H9 (cell line): ENCODE measurements around the gene HCRTR2. TPM values are rescaled to one million over a fixed set of nuclear protein-coding genes. Genes with fewer than 3 reads are reported as not detected.

Source experiments
- DNase-seq: peaks from one replicate; pipeline ENCODE4 v3.0.0-alpha.2; 2017
- H2AFZ ChIP-seq: one replicate; pipeline ENCODE4 v1.6.1; 2013; ENCODE audit warnings: mild to moderate bottlenecking, low read length, control low read depth, moderate library complexity
- H2AK5ac ChIP-seq: 2 replicates; pipeline ENCODE4 v1.6.1; 2013; ENCODE audit warnings: low read length, control low read depth, mixed read lengths; ENCODE audit not compliant: insufficient read length
- H2BK120ac ChIP-seq: one replicate; pipeline ENCODE4 v1.6.1; 2013; ENCODE audit warnings: low read depth, mild to moderate bottlenecking, low read length, control low read depth, inconsistent platforms; ENCODE audit not compliant: poor library complexity, severe bottlenecking
- H2BK12ac ChIP-seq: 2 replicates; pipeline ENCODE4 v1.6.1; 2013; ENCODE audit warnings: low read length, control low read depth, mixed read lengths, low read depth; ENCODE audit not compliant: insufficient read length
- H2BK15ac ChIP-seq: 2 replicates; pipeline ENCODE4 v1.6.1; 2013; ENCODE audit warnings: low read depth, low read length, control low read depth
- H2BK20ac ChIP-seq: one replicate; pipeline ENCODE4 v1.6.1; 2013; ENCODE audit warnings: low read depth, mild to moderate bottlenecking, low read length, control low read depth, inconsistent platforms; ENCODE audit not compliant: poor library complexity, severe bottlenecking
- H2BK5ac ChIP-seq: 2 replicates; pipeline ENCODE4 v1.6.1; 2013; ENCODE audit warnings: low read length, control low read depth, mixed read lengths; ENCODE audit not compliant: insufficient read length
- H3K14ac ChIP-seq: 2 replicates; pipeline ENCODE4 v1.6.1; 2013; ENCODE audit warnings: low read length, control low read depth; ENCODE audit not compliant: insufficient read depth
- H3K18ac ChIP-seq: 2 replicates; pipeline ENCODE4 v1.6.1; 2013; ENCODE audit warnings: low read depth, mild to moderate bottlenecking, mixed read lengths, low read length, control low read depth; ENCODE audit not compliant: insufficient read length
- H3K23ac ChIP-seq: 2 replicates; pipeline ENCODE4 v1.6.1; 2013; ENCODE audit warnings: low read length, control low read depth, mixed read lengths, low read depth; ENCODE audit not compliant: insufficient read length
- H3K23me2 ChIP-seq: 2 replicates; pipeline ENCODE4 v1.6.1; 2013; ENCODE audit warnings: low read depth, mild to moderate bottlenecking, mixed read lengths, low read length, control low read depth; ENCODE audit not compliant: insufficient read length, poor library complexity, severe bottlenecking
- H3K27ac ChIP-seq: 2 replicates; pipeline ENCODE4 v1.5.1; 2013; ENCODE audit warnings: low read length, control low read depth, mixed read lengths, low read depth; ENCODE audit not compliant: insufficient read length
- H3K27me3 ChIP-seq: 2 replicates; pipeline ENCODE4 v1.6.1; 2013; ENCODE audit warnings: low read length, control low read depth, inconsistent platforms; ENCODE audit not compliant: insufficient read depth
- H3K4ac ChIP-seq: 2 replicates; pipeline ENCODE4 v1.6.1; 2013; ENCODE audit warnings: low read depth, mild to moderate bottlenecking, control low read depth, inconsistent platforms, low read length, moderate library complexity
- H3K4me1 ChIP-seq: 2 replicates; pipeline ENCODE4 v1.6.1; 2013; ENCODE audit warnings: low read length, control low read depth, inconsistent platforms; ENCODE audit not compliant: insufficient read depth
- H3K4me2 ChIP-seq: 2 replicates; pipeline ENCODE4 v1.6.1; 2013; ENCODE audit warnings: low read length, control low read depth, mixed read lengths; ENCODE audit not compliant: insufficient read length, insufficient read depth
- H3K56ac ChIP-seq: 2 replicates; pipeline ENCODE4 v1.6.1; 2013; ENCODE audit warnings: low read depth, mild to moderate bottlenecking, mixed read lengths, low read length, control low read depth; ENCODE audit not compliant: insufficient read length
- H3K79me1 ChIP-seq: 2 replicates; pipeline ENCODE4 v1.6.1; 2013; ENCODE audit warnings: low read depth, mild to moderate bottlenecking, moderate library complexity, low read length, control low read depth, inconsistent platforms; ENCODE audit not compliant: insufficient read depth, poor library complexity, severe bottlenecking
- H3K79me2 ChIP-seq: 2 replicates; pipeline ENCODE4 v1.6.1; 2013; ENCODE audit warnings: low read length, control low read depth, inconsistent platforms; ENCODE audit not compliant: insufficient read depth
- H3K9ac ChIP-seq: 2 replicates; pipeline ENCODE4 v1.6.1; 2013; ENCODE audit warnings: low read length, control low read depth, mixed read lengths; ENCODE audit not compliant: insufficient read length; ENCODE audit errors: extremely low read depth
- H3K9me3 ChIP-seq: one replicate; pipeline ENCODE4 v1.6.1; 2013; ENCODE audit warnings: low read depth, low read length, inconsistent platforms; ENCODE audit not compliant: control insufficient read depth
- H3T11ph ChIP-seq: one replicate; pipeline ENCODE4 v1.6.1; 2013; ENCODE audit warnings: mild to moderate bottlenecking, low read length, control low read depth, inconsistent platforms
- H4K20me1 ChIP-seq: one replicate; pipeline ENCODE4 v1.6.1; 2013; ENCODE audit not compliant: control insufficient read depth, insufficient read length, insufficient read depth
- H4K5ac ChIP-seq: 2 replicates; pipeline ENCODE4 v1.6.1; 2013; ENCODE audit warnings: low read depth, mild to moderate bottlenecking, mixed read lengths, low read length, control low read depth; ENCODE audit not compliant: insufficient read length
- H4K8ac ChIP-seq: replicated peaks from 2 replicates; pipeline ENCODE4 v1.6.1; 2013; ENCODE audit warnings: low read length, control low read depth, mixed read lengths, low read depth; ENCODE audit not compliant: insufficient read length
- H4K91ac ChIP-seq: 2 replicates; pipeline ENCODE4 v1.6.1; 2013; ENCODE audit warnings: low read depth, mild to moderate bottlenecking, moderate library complexity, mixed read lengths, low read length, control low read depth; ENCODE audit not compliant: insufficient read length
- H3K27ac Mint-ChIP-seq, 3 experiments: 2 replicates in 2 of 3; 3 replicates in 1 of 3; pipeline ENCODE4 v1.8.0; 2020 to 2021; ENCODE audit warnings: mixed read lengths in 3 of 3, mild to moderate bottlenecking in 1 of 3, moderate library complexity in 1 of 3
- H3K27me3 Mint-ChIP-seq: 2 replicates; pipeline ENCODE4 v1.8.0; 2021; ENCODE audit warnings: low read depth, mild to moderate bottlenecking, moderate library complexity, mixed read lengths
- H3K36me3 Mint-ChIP-seq, 3 experiments: 2 replicates in 2 of 3; 3 replicates in 1 of 3; pipeline ENCODE4 v1.8.0; 2020 to 2021; ENCODE audit warnings: low read depth in 3 of 3, mixed read lengths in 3 of 3; ENCODE audit not compliant: insufficient read depth in 1 of 3
- H3K4me1 Mint-ChIP-seq, 2 experiments: 2 replicates each; pipeline ENCODE4 v1.8.0; 2020; ENCODE audit warnings: mixed read lengths in 2 of 2
- H3K4me3 Mint-ChIP-seq, 2 experiments: 2 replicates in 1 of 2; 3 replicates in 1 of 2; pipeline ENCODE4 v1.8.0; 2020 to 2021; ENCODE audit warnings: mild to moderate bottlenecking in 2 of 2, mixed read lengths in 2 of 2, moderate library complexity in 1 of 2
- H3K9me3 Mint-ChIP-seq, 2 experiments: 2 replicates in 1 of 2; 3 replicates in 1 of 2; pipeline ENCODE4 v1.8.0; 2020; ENCODE audit warnings: mild to moderate bottlenecking in 2 of 2, mixed read lengths in 2 of 2, moderate library complexity in 1 of 2
- total RNA-seq: library from RNA; stranded (reverse); gene quantifications from 2 replicates; pipeline ENCODE4 v1.2.1, GENCODE V29; 2021
- TF ChIP-seq, protein P1 (sequence below): fragments of 200-600 bp; sonication (generic); conservative IDR thresholded peaks from 3 replicates; pipeline ENCODE4 v1.8.0; 2021; ENCODE audit warnings: antibody characterized with exemption, mild to moderate bottlenecking

Gene HCRTR2
- total RNA-seq, 1 experiment from 2014 or later: not detected

DNA sequence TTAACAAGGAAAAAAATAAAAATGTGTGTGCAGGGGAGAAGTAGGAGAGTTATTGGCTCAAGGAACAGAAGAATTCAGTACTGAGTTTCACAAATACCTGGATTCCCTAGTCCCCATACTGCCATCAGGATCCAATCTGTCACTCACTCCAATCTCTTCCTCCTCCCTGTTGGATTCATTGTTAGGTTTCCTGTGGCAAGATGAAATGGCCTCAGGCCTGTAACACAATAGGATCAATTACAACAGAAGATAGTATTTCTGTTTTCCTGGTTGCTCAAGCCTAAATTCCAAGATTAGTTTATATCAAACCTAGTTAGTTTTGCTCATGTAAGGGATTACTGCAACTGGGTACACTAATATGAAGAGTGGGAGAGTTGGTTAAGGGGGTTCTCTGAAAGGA lies 24.4 kb downstream of the HCRTR2 start:
- H3T11ph ChIP-seq: no peak overlapping the region
- no peak overlapping the region for H3K4ac ChIP-seq
- no peak for DNase-seq
- H3K27ac Mint-ChIP-seq: no peak overlapping the region
- H3K9me3 ChIP-seq: no peaks in the 10 kb centered on the region
- no peak overlapping the region for H3K14ac ChIP-seq
- no peaks in the 10 kb centered on the region for H4K20me1 ChIP-seq
- no peaks in the 10 kb centered on the region for H3K27me3 Mint-ChIP-seq
- H4K8ac ChIP-seq: no peak overlapping the region
- H3K18ac ChIP-seq: no peak overlapping the region
- no peaks in the 10 kb centered on the region for H3K23me2 ChIP-seq
- H3K27me3 ChIP-seq: no peaks in the 10 kb centered on the region
- no peak overlapping the region for H3K23ac ChIP-seq
- H3K4me2 ChIP-seq: no peak overlapping the region
- no peak overlapping the region for H2AFZ ChIP-seq
- H2BK5ac ChIP-seq: no peak overlapping the region
- H4K91ac ChIP-seq: no peak overlapping the region
- no peak overlapping the region for H2AK5ac ChIP-seq
- no peaks in the 10 kb centered on the region for H3K4me1 Mint-ChIP-seq
- TF ChIP-seq, protein P1, sequence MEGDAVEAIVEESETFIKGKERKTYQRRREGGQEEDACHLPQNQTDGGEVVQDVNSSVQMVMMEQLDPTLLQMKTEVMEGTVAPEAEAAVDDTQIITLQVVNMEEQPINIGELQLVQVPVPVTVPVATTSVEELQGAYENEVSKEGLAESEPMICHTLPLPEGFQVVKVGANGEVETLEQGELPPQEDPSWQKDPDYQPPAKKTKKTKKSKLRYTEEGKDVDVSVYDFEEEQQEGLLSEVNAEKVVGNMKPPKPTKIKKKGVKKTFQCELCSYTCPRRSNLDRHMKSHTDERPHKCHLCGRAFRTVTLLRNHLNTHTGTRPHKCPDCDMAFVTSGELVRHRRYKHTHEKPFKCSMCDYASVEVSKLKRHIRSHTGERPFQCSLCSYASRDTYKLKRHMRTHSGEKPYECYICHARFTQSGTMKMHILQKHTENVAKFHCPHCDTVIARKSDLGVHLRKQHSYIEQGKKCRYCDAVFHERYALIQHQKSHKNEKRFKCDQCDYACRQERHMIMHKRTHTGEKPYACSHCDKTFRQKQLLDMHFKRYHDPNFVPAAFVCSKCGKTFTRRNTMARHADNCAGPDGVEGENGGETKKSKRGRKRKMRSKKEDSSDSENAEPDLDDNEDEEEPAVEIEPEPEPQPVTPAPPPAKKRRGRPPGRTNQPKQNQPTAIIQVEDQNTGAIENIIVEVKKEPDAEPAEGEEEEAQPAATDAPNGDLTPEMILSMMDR: no peak
- H3K9me3 Mint-ChIP-seq: no peaks in the 10 kb centered on the region
- no peaks in the 10 kb centered on the region for H3K79me1 ChIP-seq
- H2BK12ac ChIP-seq: no peak overlapping the region
- H3K79me2 ChIP-seq: no peaks in the 10 kb centered on the region
- H3K4me1 ChIP-seq: peaks cover 4% of the 10 kb centered on the region; the same call in 1 of the 2 replicates
- H3K9ac ChIP-seq: no peak overlapping the region
- H3K56ac ChIP-seq: no peak overlapping the region
- no peak overlapping the region for H3K4me3 Mint-ChIP-seq
- H3K27ac ChIP-seq: no peak overlapping the region
- no peak overlapping the region for H2BK20ac ChIP-seq
- no peak overlapping the region for H4K5ac ChIP-seq
- H3K36me3 Mint-ChIP-seq: no peaks in the 10 kb centered on the region
- no peak overlapping the region for H2BK120ac ChIP-seq
- no peak overlapping the region for H2BK15ac ChIP-seq
